Breast epithelium (tissue), 4 donors: ENCODE data around the gene ANTXR1. TPM values are rescaled to one million over a fixed set of nuclear protein-coding genes. Genes with fewer than 3 reads are reported as not detected.

Source experiments
- DNase-seq, 2 donors: peaks; one replicate each; pipeline ENCODE4 v3.0.0-alpha.2; 2019; ENCODE audit warnings: low spot score in 2 of 2
- H3K27ac ChIP-seq, 2 donors: fragments of 200-600 bp; sonication (generic) in 1 of 2; one replicate each; pipeline ENCODE4 v1.5.1; 2016 to 2019; ENCODE audit warnings: mild to moderate bottlenecking in 1 of 2
- H3K27me3 ChIP-seq, 2 donors: fragments of 200-600 bp; sonication (generic) in 1 of 2; one replicate each; pipeline versions ENCODE4 v1.5.1 to v1.6.0; 2017 to 2019; ENCODE audit warnings: control low read depth in 1 of 2, mild to moderate bottlenecking in 1 of 2
- H3K36me3 ChIP-seq: fragments of 200-600 bp; one replicate; pipeline ENCODE4 v1.5.1; 2019
- H3K4me1 ChIP-seq, 2 donors: fragments of 200-600 bp; sonication (generic); one replicate each; pipeline ENCODE4 v1.5.1; 2016 to 2019; ENCODE audit warnings: control low read depth in 1 of 2
- H3K4me3 ChIP-seq, 3 donors: fragments of 200-600 bp; sonication (generic); 1 replicate in 2 of 3; 2 replicates in 1 of 3; pipeline ENCODE4 v1.5.1; 2016 to 2019; ENCODE audit warnings: mild to moderate bottlenecking in 3 of 3, moderate library complexity in 2 of 3
- H3K9me3 ChIP-seq, 2 donors: fragments of 200-600 bp; sonication (generic) in 1 of 2; one replicate each; pipeline ENCODE4 v1.5.1; 2016 to 2019; ENCODE audit warnings: control low read depth in 1 of 2
- POLR2A ChIP-seq: fragments of 450-650 bp; IDR thresholded peaks from one replicate; pipeline ENCODE4 v1.6.1; 2016; ENCODE audit warnings: antibody characterized with exemption, mild to moderate bottlenecking, moderate library complexity
- POLR2AphosphoS5 ChIP-seq, 3 donors: sonication (generic); formaldehyde crosslinking; IDR thresholded peaks; one replicate each; pipeline ENCODE4 v1.6.1; 2017; ENCODE audit warnings: antibody characterized with exemption in 3 of 3
- intact Hi-C: fragments of 100-400 bp; cut with DNase I; formaldehyde crosslinking; loops from one replicate; pipeline ENCODE4 v1.15.1; 2023; ENCODE audit warnings: low total_unique reads
- total RNA-seq, 3 donors: library from RNA; depleted of rRNA; stranded (reverse); fragments of >200 nt; gene quantifications; one replicate each; pipeline ENCODE4 v1.1.0, GENCODE V29; 2016
- TF ChIP-seq, protein P1 (sequence below), 3 donors: fragments of 450-650 bp; IDR thresholded peaks; one replicate each; pipeline ENCODE4 v1.5.1; 2016 to 2017; ENCODE audit warnings: antibody characterized with exemption in 3 of 3, mild to moderate bottlenecking in 3 of 3, moderate library complexity in 3 of 3

The ANTXR1 gene
- total RNA-seq, 3 donors from 2014 or later = 52.7 to 72.8 (median 68.8) TPM

DNA sequence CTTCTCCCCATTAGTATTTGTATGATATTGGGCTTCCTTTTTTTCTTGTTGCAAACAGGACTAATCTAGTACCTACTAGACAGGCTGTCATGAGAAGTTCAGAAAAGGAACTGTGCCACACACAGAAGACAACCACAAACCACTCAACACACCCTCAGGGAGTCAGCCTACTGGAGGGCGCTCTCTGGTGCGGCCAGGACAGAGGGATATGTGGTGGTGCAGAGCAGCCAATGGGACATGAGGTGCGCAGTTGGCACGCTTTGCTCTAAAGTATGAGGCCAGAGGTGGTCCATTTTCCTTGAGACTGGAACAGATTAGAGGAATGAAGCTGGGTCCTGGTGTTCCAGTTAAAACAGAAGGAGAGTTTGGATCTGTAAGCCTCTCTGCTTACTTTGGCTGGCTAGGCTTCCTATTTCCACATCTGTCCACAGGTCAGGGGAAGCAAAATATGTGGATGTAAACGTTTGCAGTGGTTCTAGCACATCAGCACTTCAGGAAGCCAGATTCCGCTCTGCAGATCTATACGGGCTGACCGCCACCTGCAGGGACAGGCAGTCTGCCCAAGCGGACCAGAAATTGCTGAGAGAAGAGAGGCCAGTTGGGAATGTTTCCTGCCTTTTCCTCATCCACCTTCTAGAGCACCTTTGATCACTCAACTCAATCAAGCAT, 260.0 kb downstream of the ANTXR1 start:
- Histone ChIP-seq H3K27ac (no peak overlapping the region), H3K27me3 (no peaks in the 10 kb centered on the region), H3K4me3 (no peak overlapping the region), H3K4me1 (no peaks in the 10 kb centered on the region), H3K36me3 (no peaks in the 10 kb centered on the region), H3K9me3 (no peaks in the 10 kb centered on the region)
- intact Hi-C loops = no loop called here
- no peak for TF ChIP-seq POLR2A
- TF ChIP-seq, protein P1, sequence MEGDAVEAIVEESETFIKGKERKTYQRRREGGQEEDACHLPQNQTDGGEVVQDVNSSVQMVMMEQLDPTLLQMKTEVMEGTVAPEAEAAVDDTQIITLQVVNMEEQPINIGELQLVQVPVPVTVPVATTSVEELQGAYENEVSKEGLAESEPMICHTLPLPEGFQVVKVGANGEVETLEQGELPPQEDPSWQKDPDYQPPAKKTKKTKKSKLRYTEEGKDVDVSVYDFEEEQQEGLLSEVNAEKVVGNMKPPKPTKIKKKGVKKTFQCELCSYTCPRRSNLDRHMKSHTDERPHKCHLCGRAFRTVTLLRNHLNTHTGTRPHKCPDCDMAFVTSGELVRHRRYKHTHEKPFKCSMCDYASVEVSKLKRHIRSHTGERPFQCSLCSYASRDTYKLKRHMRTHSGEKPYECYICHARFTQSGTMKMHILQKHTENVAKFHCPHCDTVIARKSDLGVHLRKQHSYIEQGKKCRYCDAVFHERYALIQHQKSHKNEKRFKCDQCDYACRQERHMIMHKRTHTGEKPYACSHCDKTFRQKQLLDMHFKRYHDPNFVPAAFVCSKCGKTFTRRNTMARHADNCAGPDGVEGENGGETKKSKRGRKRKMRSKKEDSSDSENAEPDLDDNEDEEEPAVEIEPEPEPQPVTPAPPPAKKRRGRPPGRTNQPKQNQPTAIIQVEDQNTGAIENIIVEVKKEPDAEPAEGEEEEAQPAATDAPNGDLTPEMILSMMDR (IDR thresholded peaks at IDR 0.05) = no peak
- TF ChIP-seq POLR2AphosphoS5 (IDR thresholded peaks at IDR 0.05) = no peak
- DNase-seq = no peak

DNA sequence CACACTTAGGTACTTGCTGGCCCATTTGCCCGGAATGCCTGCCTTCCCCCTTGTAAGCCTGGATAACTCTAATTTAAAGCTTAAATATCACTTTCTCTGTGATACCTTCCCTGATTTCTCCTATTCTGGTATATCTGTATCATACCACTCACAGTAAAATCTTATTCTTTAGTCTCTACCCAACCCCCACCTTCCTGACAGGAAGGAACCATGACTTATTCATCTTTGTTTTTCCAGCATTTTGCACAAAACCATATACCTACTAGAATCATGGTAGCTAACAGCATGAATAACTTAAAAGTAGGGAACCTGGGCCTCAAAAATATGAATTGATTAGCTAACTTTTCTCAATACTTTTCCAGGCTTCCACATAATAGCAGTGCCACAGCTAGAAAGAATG, 262.5 kb downstream of the ANTXR1 start:
- Histone ChIP-seq H3K27ac (no peak overlapping the region), H3K4me3 (no peak overlapping the region), H3K9me3 (no peaks in the 10 kb centered on the region), H3K27me3 (no peaks in the 10 kb centered on the region), H3K4me1 (no peaks in the 10 kb centered on the region), H3K36me3 (no peaks in the 10 kb centered on the region)
- DNase-seq = no peak
- TF ChIP-seq, protein P1 (IDR thresholded peaks at IDR 0.05) = no peak
- TF ChIP-seq POLR2AphosphoS5 (IDR thresholded peaks at IDR 0.05) (no peak), POLR2A (no peak)
- intact Hi-C loops = no loop called here

DNA sequence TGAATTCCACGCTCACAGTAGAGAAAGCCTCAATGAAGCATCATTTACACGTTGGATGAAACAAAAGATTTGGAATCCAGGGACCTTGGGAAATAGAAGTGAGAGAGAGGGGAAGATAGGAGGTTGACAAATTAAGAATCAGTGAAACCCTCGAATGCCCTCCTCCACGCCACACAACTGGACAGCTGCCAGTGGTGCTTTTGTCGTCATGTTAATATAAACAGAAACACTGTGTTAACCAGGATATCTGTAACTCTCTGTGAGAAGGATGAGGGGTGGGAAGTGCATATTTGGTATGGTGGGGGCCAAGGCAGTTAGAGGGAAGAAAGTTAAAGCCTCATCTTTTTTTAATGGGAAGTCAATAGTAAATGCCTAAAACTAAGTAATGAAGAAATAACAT, 265.4 kb downstream of the ANTXR1 start:
- Histone ChIP-seq H3K9me3 (no peaks in the 10 kb centered on the region), H3K27me3 (no peaks in the 10 kb centered on the region), H3K4me1 (no peaks in the 10 kb centered on the region), H3K4me3 (no peak overlapping the region), H3K36me3 (no peaks in the 10 kb centered on the region), H3K27ac (no peak overlapping the region)
- TF ChIP-seq POLR2AphosphoS5 (IDR thresholded peaks at IDR 0.05) (no peak), POLR2A (no peak)
- TF ChIP-seq, protein P1 (IDR thresholded peaks at IDR 0.05) = no peak
- intact Hi-C loops = no loop called here
- no peak for DNase-seq

DNA sequence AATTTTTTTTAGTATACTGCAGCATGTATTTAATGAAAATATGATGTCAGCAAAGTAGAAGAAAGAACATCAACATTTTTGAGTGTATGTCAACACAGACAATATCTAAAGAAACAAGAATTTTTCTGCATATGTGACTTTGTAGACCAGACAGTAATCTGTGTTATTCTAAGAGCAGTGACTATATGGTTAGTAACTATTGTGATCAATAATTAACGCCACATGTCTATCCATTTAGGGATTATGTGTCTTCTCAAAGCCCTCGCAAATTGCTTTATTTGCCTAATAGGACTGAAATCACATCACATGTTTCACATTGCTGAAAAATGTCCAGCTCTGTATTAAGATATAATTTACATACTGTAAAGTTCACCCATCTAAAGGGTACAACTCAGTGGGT, 266.2 kb downstream of the ANTXR1 start:
- intact Hi-C loops = no loop called here

More for the DNA sequence above, 266.2 kb downstream of the ANTXR1 start:
- H3K4me3 ChIP-seq = no peak overlapping the region
- H3K36me3 ChIP-seq = no peaks in the 10 kb centered on the region
- H3K27me3 ChIP-seq = no peaks in the 10 kb centered on the region
- no peaks in the 10 kb centered on the region for H3K4me1 ChIP-seq
- no peak for DNase-seq
- no peaks in the 10 kb centered on the region for H3K9me3 ChIP-seq
- no peak overlapping the region for H3K27ac ChIP-seq
- TF ChIP-seq POLR2A (no peak), POLR2AphosphoS5 (IDR thresholded peaks at IDR 0.05) (no peak)
- TF ChIP-seq, protein P1 (IDR thresholded peaks at IDR 0.05) = no peak
